Measurements from ENCODE around the gene PMS2. TPM values are rescaled to one million over a fixed set of nuclear protein-coding genes. Genes with fewer than 3 reads are reported as not detected.

Gene PMS2
- 52.9 and 53.1 TPM in 2 replicates for total RNA-seq (2013; cell fraction: nucleolus; rRNA removed)
- total RNA-seq (2014; rRNA removed) = 19.6 and 22.9 TPM in 2 replicates
- total RNA-seq (2014; rRNA removed; fragmentation: Illumina TruSeq; extraction: Trizol) = 25.4 and 25.5 TPM in 2 replicates
- 19.3 and 21.4 TPM in 2 replicates for total RNA-seq (2021)
- 6.8 TPM for polyA plus RNA-seq (2011; ENCODE audit: low read depth)
- polyA plus RNA-seq (2011; rRNA removed) = 16.8 and 20.5 TPM in 2 replicates
- 10.7 and 11.0 TPM in 2 replicates for polyA plus RNA-seq (2011; cell fraction: cytosol; rRNA removed)
- 9.7 and 11.8 TPM in 2 replicates for polyA plus RNA-seq (2011; cell fraction: nucleus; rRNA removed)
- 8.9 and 11.5 TPM in 2 replicates for polyA plus RNA-seq (2012)
- 19.8 and 23.0 TPM in 2 replicates for polyA plus RNA-seq (2014; fragmentation: Illumina TruSeq; extraction: Trizol)
- 1 to 10 TPM; 3.6 to 4.7 TPM for polyA plus RNA-seq (2014; fragmentation: Nextera tagmentation; extraction: Ambion mirVana)
- polyA plus RNA-seq (2014; rRNA removed) = 13.2 and 14.0 TPM in 2 replicates
- polyA plus RNA-seq (2016; fragmentation: Nextera tagmentation; extraction: Ambion mirVana) = 10 to 100 TPM; 17.9 to 18.0 TPM
- polyA minus RNA-seq (2011; rRNA and poly(A)+ RNA removed) = 19.5 and 20.5 TPM in 2 replicates
- 5.2 and 13.9 TPM in 2 replicates for polyA minus RNA-seq (2011; cell fraction: cytosol; rRNA and poly(A)+ RNA removed)
- 8.1 and 13.1 TPM in 2 replicates for polyA minus RNA-seq (2011; cell fraction: nucleus; rRNA and poly(A)+ RNA removed)
- Bru-seq, nascent RNA = percentile 68 among the genes with signal in this experiment
- percentile 63 among the genes with signal in this experiment for BruChase-seq, experiment 1, labeled RNA remaining after a 6-hour chase
- percentile 68 among the genes with signal in this experiment for BruChase-seq, experiment 2, labeled RNA remaining after a 2-hour chase
- long read RNA-seq, experiment 1, partial matches to known transcripts = 0 of 6 reads
- long read RNA-seq, experiment 1, other reads (novel, unspliced or antisense) = 4 of 6 reads
- long read RNA-seq, experiment 2, transcript PMS2-201 (15 exons, 2,855 nt) = major isoform, 16 of 89 reads
- long read RNA-seq, experiment 2, partial matches to known transcripts = 51 of 89 reads
- long read RNA-seq, experiment 2, other reads (novel, unspliced or antisense) = 18 of 89 reads

GRCh38 chr7:6008668-6009611 is at the start of gene PMS2, which contains the start of gene AIMP2:
TSS of gene PMS2 (minus strand) at chr7:6009049. CDS start at chr7:6009019, 30 bp downstream.
TSS of gene AIMP2 (plus strand) at chr7:6009272. CDS start at chr7:6009364, 92 bp downstream.
- 1% methylated on average over 83 of the region's 84 CpGs for WGBS (ENCODE audit: insufficient coverage, insufficient replicate concordance, low lambda C conversion rate, missing lambda C conversion rate)
- CTCF ChIA-PET = interaction anchor here (0.6 to 3.5 kb wide), 9 partner anchors 11 to 341 kb away, joined by 3 to 15 read pairs (median 4); no protein-coding TSS in a partner anchor
- no peaks in the 10 kb centered on the region for H3K9me3 ChIP-seq (replicated peaks; ENCODE audit: control insufficient read depth, insufficient read depth, low read length)
- H3K79me2 ChIP-seq (ENCODE audit: control insufficient read depth, insufficient read depth, low read length) = peaks cover 41% of the 10 kb centered on the region
- POLR2A ChIA-PET = interaction anchor here (0.8 to 1.7 kb wide), 7 partner anchors 13 to 439 kb away, joined by 3 to 9 read pairs (median 3); partner anchors contain the start of gene DAGLB
- peak within 1 kb of the TSS; percentile 94 for H2AFZ ChIP-seq (ENCODE audit: control insufficient read depth, low read depth, low read length)
- 0 out of 2 replicates have a peak, but pooled peaks cover 2% of the 10 kb centered on the region for H3K4me1 ChIP-seq (ENCODE audit: control insufficient read depth, insufficient read depth, low read length)
- in situ Hi-C loops (cut with MboI) (no loop called here), intact Hi-C loops (cut with micrococcal nuclease; ENCODE audit: unreplicated experiment) (loop anchor here (2.0 to 10.0 kb wide), 2 partner anchors 98 to 436 kb away; partner anchors contain the start of gene DAGLB)
- peak within 1 kb of the TSS; percentile 90 for H3K9ac ChIP-seq (ENCODE audit: control insufficient read depth, insufficient read depth, low read length)
- SMC1A ChIA-PET (ENCODE audit: uncharacterized antibody, unreplicated experiment) = interaction anchor here (0.7 to 3.5 kb wide), 4 partner anchors 11 to 99 kb away, joined by 3 to 24 read pairs (median 10); no protein-coding TSS in a partner anchor
- no peaks in the 10 kb centered on the region for H4K20me1 ChIP-seq (ENCODE audit: control insufficient read depth, insufficient read depth)
- peak within 1 kb of the TSS; percentile 89 for H3K27ac ChIP-seq (ENCODE audit: control insufficient read depth, insufficient read depth)
- RAD21 ChIA-PET (ENCODE audit: unreplicated experiment) = interaction anchor here (0.6 to 2.6 kb wide), 6 partner anchors 11 to 315 kb away, joined by 3 to 13 read pairs (median 3); no protein-coding TSS in a partner anchor
- DNase-seq (ENCODE audit: low read depth, low spot score) (peak; percentile 96), ATAC-seq (peak; percentile 95), FAIRE-seq (peak; percentile 84)
- H3K4me2 ChIP-seq (ENCODE audit: control insufficient read depth, insufficient read depth) = peak within 1 kb of the TSS; percentile 72
- H3K27me3 ChIP-seq (replicated peaks in 1 of 2; ENCODE audit: control insufficient read depth in 2 of 2, insufficient read depth in 2 of 2, low read length in 1 of 2) = no peaks in the 10 kb centered on the region
- BruUV-seq (replicated peaks) = TSS peak; percentile 84
- H3K4me3 ChIP-seq = peak within 1 kb of the TSS; percentile 93
- H3K36me3 ChIP-seq (ENCODE audit: control insufficient read depth in 2 of 2, insufficient read depth in 2 of 2, low read length in 1 of 2) = no peaks in the 10 kb centered on the region; a peak in 1 of 4 replicates
- TF ChIP-seq SMAD5 (IDR thresholded peaks at IDR 0.05; ENCODE audit: low read depth) (peak; percentile 73), ZNF274 (IDR thresholded peaks at IDR 0.05; ENCODE audit: insufficient read depth, insufficient read length) (no peak), USF1 (IDR thresholded peaks at IDR 0.05; ENCODE audit: borderline replicate concordance, extremely low read length, insufficient read depth, low read depth, low read length) (peak; percentile 77), CREB1 (IDR thresholded peaks at IDR 0.05; ENCODE audit: low read depth) (peak; percentile 92), SMAD1 (IDR thresholded peaks at IDR 0.05; ENCODE audit: low read depth, partially characterized antibody) (no peak), BCLAF1 (IDR thresholded peaks at IDR 0.05) (no peak), SUPT20H (IDR thresholded peaks at IDR 0.05; ENCODE audit: borderline replicate concordance, control insufficient read depth, low read depth, low read length) (no peak), PML (IDR thresholded peaks at IDR 0.05; ENCODE audit: low read length) (peak; percentile 88), SMARCA5 (IDR thresholded peaks at IDR 0.05) (peak; percentile 50; the same call in 1 of the 2 replicates), PBX3 (IDR thresholded peaks at IDR 0.05; ENCODE audit: insufficient replicate concordance, low read depth, low read length) (peak; percentile 67), BRCA1 (IDR thresholded peaks at IDR 0.05; ENCODE audit: low read depth, low read length) (no peak), CEBPB (IDR thresholded peaks at IDR 0.05; ENCODE audit: borderline replicate concordance in 1 of 2, low read depth in 2 of 2, low read length in 2 of 2) (no peak)
